ENCODE measurements around the gene RPS19.

The RPS19 gene

GRCh38 chr19:41917676-41918075 is 57.6 kb downstream of the RPS19 start:
- H3K4me3 ChIP-seq (ENCODE audit: control insufficient read depth, low read depth, low read length), result no peak overlapping the region
- no peak for DNase-seq (ENCODE audit: low read depth)
- TF ChIP-seq, protein P1, sequence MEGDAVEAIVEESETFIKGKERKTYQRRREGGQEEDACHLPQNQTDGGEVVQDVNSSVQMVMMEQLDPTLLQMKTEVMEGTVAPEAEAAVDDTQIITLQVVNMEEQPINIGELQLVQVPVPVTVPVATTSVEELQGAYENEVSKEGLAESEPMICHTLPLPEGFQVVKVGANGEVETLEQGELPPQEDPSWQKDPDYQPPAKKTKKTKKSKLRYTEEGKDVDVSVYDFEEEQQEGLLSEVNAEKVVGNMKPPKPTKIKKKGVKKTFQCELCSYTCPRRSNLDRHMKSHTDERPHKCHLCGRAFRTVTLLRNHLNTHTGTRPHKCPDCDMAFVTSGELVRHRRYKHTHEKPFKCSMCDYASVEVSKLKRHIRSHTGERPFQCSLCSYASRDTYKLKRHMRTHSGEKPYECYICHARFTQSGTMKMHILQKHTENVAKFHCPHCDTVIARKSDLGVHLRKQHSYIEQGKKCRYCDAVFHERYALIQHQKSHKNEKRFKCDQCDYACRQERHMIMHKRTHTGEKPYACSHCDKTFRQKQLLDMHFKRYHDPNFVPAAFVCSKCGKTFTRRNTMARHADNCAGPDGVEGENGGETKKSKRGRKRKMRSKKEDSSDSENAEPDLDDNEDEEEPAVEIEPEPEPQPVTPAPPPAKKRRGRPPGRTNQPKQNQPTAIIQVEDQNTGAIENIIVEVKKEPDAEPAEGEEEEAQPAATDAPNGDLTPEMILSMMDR (conservative IDR thresholded peaks at IDR 0.05; ENCODE audit: control insufficient read depth, insufficient read depth, low read depth, low read length), result no peak

- DNase-seq (ENCODE audit: low read depth), result no peak
- TF ChIP-seq, protein P1 (conservative IDR thresholded peaks at IDR 0.05; ENCODE audit: control insufficient read depth, insufficient read depth, low read depth, low read length), result no peak
- no peak overlapping the region for H3K4me3 ChIP-seq (ENCODE audit: control insufficient read depth, low read depth, low read length)
These were observed 58.0 kb downstream of the RPS19 start for GRCh38 chr19:41918095-41918494.

GRCh38 chr19:41918653-41919244 is 58.7 kb downstream of the RPS19 start:
- no peak overlapping the region for H3K4me3 ChIP-seq (ENCODE audit: control insufficient read depth, low read depth, low read length)
- DNase-seq (ENCODE audit: low read depth), result no peak
- TF ChIP-seq, protein P1 (conservative IDR thresholded peaks at IDR 0.05; ENCODE audit: control insufficient read depth, insufficient read depth, low read depth, low read length), result no peak

GRCh38 chr19:41919948-41920712 is 60.1 kb downstream of the RPS19 start:
- H3K4me3 ChIP-seq (ENCODE audit: control insufficient read depth, low read depth, low read length), result no peak overlapping the region
- TF ChIP-seq, protein P1 (conservative IDR thresholded peaks at IDR 0.05; ENCODE audit: control insufficient read depth, insufficient read depth, low read depth, low read length), result no peak
- peak; percentile 31 for DNase-seq (ENCODE audit: low read depth)

DNA sequence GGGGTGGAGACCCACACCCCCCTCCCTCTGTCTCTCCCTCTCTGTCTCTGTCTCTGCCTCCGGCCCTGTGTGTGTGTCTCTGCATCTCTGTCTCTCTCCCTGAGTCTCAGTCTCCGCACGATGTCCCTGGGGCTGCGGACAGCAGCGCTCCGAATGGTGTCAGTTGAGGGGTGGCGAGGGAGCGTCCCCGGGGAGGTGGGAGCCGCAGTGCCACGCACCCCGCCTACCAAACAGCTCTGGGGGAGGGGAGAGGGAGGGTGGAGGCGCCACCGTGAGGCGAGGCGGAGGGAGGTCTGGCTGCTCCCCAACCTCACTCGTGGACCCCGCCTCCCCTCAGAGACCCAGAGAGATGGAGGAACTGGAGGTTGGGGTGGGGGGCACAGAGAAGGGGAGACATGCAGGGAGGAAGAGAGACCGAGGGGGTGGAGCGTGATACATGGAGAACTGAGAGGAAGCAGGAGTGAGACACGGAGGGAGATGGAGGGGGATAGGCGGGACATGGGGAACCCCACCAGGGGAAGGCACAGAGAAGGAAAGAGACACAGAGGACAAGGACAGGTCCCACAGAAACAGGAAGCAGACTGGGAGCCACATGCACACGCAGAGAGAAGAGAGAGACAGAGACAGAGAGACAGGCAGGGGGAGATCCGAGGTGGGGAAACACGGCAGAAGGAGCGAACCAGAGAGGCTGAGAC is 61.0 kb downstream of the RPS19 start:
- DNase-seq (ENCODE audit: low read depth), result no peak
- TF ChIP-seq, protein P1 (conservative IDR thresholded peaks at IDR 0.05; ENCODE audit: control insufficient read depth, insufficient read depth, low read depth, low read length), result no peak
- H3K4me3 ChIP-seq (ENCODE audit: control insufficient read depth, low read depth, low read length), result no peak overlapping the region

DNA sequence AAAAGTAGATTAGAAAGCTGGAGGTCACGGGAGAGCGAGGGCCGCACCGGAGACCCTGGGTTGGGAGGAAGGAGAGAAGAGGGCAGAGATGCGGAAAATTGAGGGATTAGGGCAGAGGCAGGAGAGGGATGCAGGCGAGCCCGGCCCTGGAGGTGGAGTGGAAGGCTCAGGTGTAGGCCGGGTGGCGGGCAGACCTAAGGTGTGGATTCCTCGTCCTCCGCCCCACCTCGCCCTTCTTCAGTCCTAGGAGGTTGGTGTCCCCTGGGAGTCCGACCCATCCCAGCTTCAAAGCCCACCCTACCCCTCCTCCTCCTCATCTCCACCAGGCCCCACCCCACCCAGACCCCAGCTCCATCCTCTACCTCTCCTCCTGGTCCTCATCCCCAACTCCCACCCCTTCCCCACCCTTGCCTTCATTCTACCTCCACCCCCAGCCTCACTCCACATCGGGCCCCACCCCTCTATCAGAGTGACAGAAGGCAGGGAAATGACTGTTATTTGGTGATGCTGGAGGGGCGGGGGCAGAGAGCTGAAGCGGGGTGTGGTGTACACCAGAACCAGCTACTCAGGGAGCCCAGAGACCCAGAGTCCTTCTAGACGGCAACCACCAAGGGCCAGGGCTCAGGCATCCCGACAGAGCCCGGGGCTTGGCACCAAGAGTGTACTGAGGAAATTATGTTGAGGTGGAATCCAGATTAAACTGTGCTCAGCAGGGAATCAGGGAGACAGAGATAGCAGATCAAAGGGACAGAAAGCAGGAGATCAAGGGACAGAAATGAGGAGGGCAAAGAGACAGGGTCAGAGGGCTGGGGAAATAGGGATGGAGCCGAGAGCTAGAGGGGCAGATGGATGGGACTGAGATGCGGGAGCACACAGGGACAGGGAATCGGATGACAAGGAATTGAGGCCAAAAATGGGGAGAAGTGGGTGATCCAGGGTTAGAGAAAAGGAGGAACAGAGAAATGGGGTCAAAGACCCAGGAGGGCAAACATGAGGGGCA is 61.8 kb downstream of the RPS19 start:
- TF ChIP-seq, protein P1 (conservative IDR thresholded peaks at IDR 0.05; ENCODE audit: control insufficient read depth, insufficient read depth, low read depth, low read length), result no peak
- no peak for DNase-seq (ENCODE audit: low read depth)
- no peak overlapping the region for H3K4me3 ChIP-seq (ENCODE audit: control insufficient read depth, low read depth, low read length)
